ENCODE results near the gene SLC45A3.
A peak's percentile ranks its signal among the peaks of the same experiment; 100 is the strongest.

Gene SLC45A3

GRCh38 chr1:205652984-205653383, 27.3 kb downstream of the SLC45A3 start:
- TF ChIP-seq CTCF (IDR thresholded peaks at IDR 0.05; ENCODE audit: unreplicated experiment in 3 of 3), result no peak
- H3K27me3 Mint-ChIP-seq (ENCODE audit: low read depth), result peaks cover 4% of the 10 kb centered on the region
- H3K9me3 Mint-ChIP-seq, result no peaks in the 10 kb centered on the region
- no peak overlapping the region for H3K4me3 Mint-ChIP-seq
- H3K36me3 Mint-ChIP-seq (ENCODE audit: low read depth), result peaks cover 3% of the 10 kb centered on the region
- peaks cover 15% of the 10 kb centered on the region for H3K4me1 Mint-ChIP-seq
- no peak overlapping the region for H3K27ac Mint-ChIP-seq

- Mint-ChIP-seq H3K4me1 (peaks cover 21% of the 10 kb centered on the region), H3K9me3 (no peaks in the 10 kb centered on the region), H3K27ac (peak overlapping the region; percentile 30 to 80 (median 35)), H3K36me3 (ENCODE audit: low read depth) (peaks cover 9% of the 10 kb centered on the region), H3K27me3 (ENCODE audit: low read depth) (peaks cover 4% of the 10 kb centered on the region), H3K4me3 (no peak overlapping the region)
- no peak for TF ChIP-seq CTCF (IDR thresholded peaks at IDR 0.05; ENCODE audit: unreplicated experiment in 3 of 3)
Measured at GRCh38 chr1:205650241-205650640, 30.1 kb downstream of the SLC45A3 start.

GRCh38 chr1:205645519-205645918, 34.8 kb downstream of the SLC45A3 start:
- H3K36me3 Mint-ChIP-seq (ENCODE audit: low read depth), result peaks cover 11% of the 10 kb centered on the region
- peaks cover 21% of the 10 kb centered on the region for H3K4me1 Mint-ChIP-seq
- H3K9me3 Mint-ChIP-seq, result no peaks in the 10 kb centered on the region
- peaks cover 4% of the 10 kb centered on the region for H3K27me3 Mint-ChIP-seq (ENCODE audit: low read depth)
- no peak overlapping the region for H3K4me3 Mint-ChIP-seq
- no peak for TF ChIP-seq CTCF (IDR thresholded peaks at IDR 0.05; ENCODE audit: unreplicated experiment in 3 of 3)
- no peak overlapping the region for H3K27ac Mint-ChIP-seq

GRCh38 chr1:205642679-205643307, 37.5 kb downstream of the SLC45A3 start:
- Mint-ChIP-seq H3K4me1 (peaks cover 4% of the 10 kb centered on the region), H3K4me3 (no peak overlapping the region), H3K9me3 (no peaks in the 10 kb centered on the region), H3K27ac (no peak overlapping the region), H3K36me3 (ENCODE audit: low read depth) (peaks cover 8% of the 10 kb centered on the region), H3K27me3 (ENCODE audit: low read depth) (peaks cover 5% of the 10 kb centered on the region)
- no peak for TF ChIP-seq CTCF (IDR thresholded peaks at IDR 0.05; ENCODE audit: unreplicated experiment in 3 of 3)

- peaks cover 16% of the 10 kb centered on the region for H3K4me1 Mint-ChIP-seq
- H3K9me3 Mint-ChIP-seq, result no peaks in the 10 kb centered on the region
- TF ChIP-seq CTCF (IDR thresholded peaks at IDR 0.05; ENCODE audit: unreplicated experiment in 3 of 3), result no peak
- peaks cover 5% of the 10 kb centered on the region for H3K27me3 Mint-ChIP-seq (ENCODE audit: low read depth)
- no peaks in the 10 kb centered on the region for H3K36me3 Mint-ChIP-seq (ENCODE audit: low read depth)
- H3K27ac Mint-ChIP-seq, result no peak overlapping the region
- no peak overlapping the region for H3K4me3 Mint-ChIP-seq
Measured at GRCh38 chr1:205639567-205639966, 40.7 kb downstream of the SLC45A3 start.

GRCh38 chr1:205637854-205638468, 42.3 kb downstream of the SLC45A3 start:
- no peak overlapping the region for H3K4me3 Mint-ChIP-seq
- no peak for TF ChIP-seq CTCF (IDR thresholded peaks at IDR 0.05; ENCODE audit: unreplicated experiment in 3 of 3)
- peaks cover 5% of the 10 kb centered on the region for H3K27me3 Mint-ChIP-seq (ENCODE audit: low read depth)
- H3K4me1 Mint-ChIP-seq, result peaks cover 23% of the 10 kb centered on the region
- peak overlapping the region in 2 of 3 experiments; percentile 39 to 87 for H3K27ac Mint-ChIP-seq
- no peaks in the 10 kb centered on the region for H3K36me3 Mint-ChIP-seq (ENCODE audit: low read depth)
- H3K9me3 Mint-ChIP-seq, result no peaks in the 10 kb centered on the region

Data from nephron (organoid).